Muscle layer of colon (tissue), 2 donors: Measurements from ENCODE around the gene ALG1.

Experiments
- H3K27ac ChIP-seq: one replicate; pipeline ENCODE4 v1.7.0; 2013; ENCODE audit warnings: low read depth, mild to moderate bottlenecking, low read length, moderate library complexity
- H3K27me3 ChIP-seq, 2 donors: one replicate each; pipeline ENCODE4 v1.7.0; 2013; ENCODE audit warnings: low read length in 2 of 2, mild to moderate bottlenecking in 2 of 2; ENCODE audit not compliant: insufficient read depth in 2 of 2, control insufficient read depth in 1 of 2
- H3K36me3 ChIP-seq: one replicate; pipeline ENCODE4 v1.7.0; 2013; ENCODE audit warnings: mild to moderate bottlenecking, low read length; ENCODE audit not compliant: insufficient read depth
- H3K4me1 ChIP-seq: one replicate; pipeline ENCODE4 v1.7.0; 2013; ENCODE audit warnings: mild to moderate bottlenecking, low read length; ENCODE audit not compliant: insufficient read depth
- H3K4me3 ChIP-seq, 2 donors: one replicate each; pipeline ENCODE4 v1.7.0; 2013; ENCODE audit warnings: low read length in 2 of 2, low read depth in 1 of 2, mild to moderate bottlenecking in 1 of 2, moderate library complexity in 1 of 2
- H3K9ac ChIP-seq: one replicate; pipeline ENCODE4 v1.7.0; 2013; ENCODE audit warnings: low read length
- H3K9me3 ChIP-seq: one replicate; pipeline ENCODE4 v1.7.0; 2013; ENCODE audit warnings: mild to moderate bottlenecking, low read length
- donor health status: abdominal sarcoma.
- donor health status: Adenocarcinoma of cecum.

The ALG1 gene

GRCh38 chr16:5071681-5072333, at the start of gene ALG1:
Gene ALG1 (plus strand): TSS chr16:5071843. CDS start chr16:5071850, 7 bp downstream.
- Histone ChIP-seq H3K9me3 (no peaks in the 10 kb centered on the region), H3K36me3 (peaks cover 19% of the 10 kb centered on the region), H3K9ac (no peak within 1 kb of the TSS), H3K4me1 (peaks cover 19% of the 10 kb centered on the region), H3K27ac (peak within 1 kb of the TSS; percentile 81), H3K4me3 (peak within 1 kb of the TSS; percentile 83 to 90), H3K27me3 (no peaks in the 10 kb centered on the region)

- no peak overlapping the region for H3K4me3 ChIP-seq
- H3K36me3 ChIP-seq: no peaks in the 10 kb centered on the region
- no peaks in the 10 kb centered on the region for H3K9me3 ChIP-seq
- H3K27ac ChIP-seq: no peak overlapping the region
- no peak overlapping the region for H3K9ac ChIP-seq
- no peaks in the 10 kb centered on the region for H3K27me3 ChIP-seq
- H3K4me1 ChIP-seq: no peaks in the 10 kb centered on the region
Observed at GRCh38 chr16:5022521-5022920, 49.1 kb upstream of the ALG1 start.

DNA sequence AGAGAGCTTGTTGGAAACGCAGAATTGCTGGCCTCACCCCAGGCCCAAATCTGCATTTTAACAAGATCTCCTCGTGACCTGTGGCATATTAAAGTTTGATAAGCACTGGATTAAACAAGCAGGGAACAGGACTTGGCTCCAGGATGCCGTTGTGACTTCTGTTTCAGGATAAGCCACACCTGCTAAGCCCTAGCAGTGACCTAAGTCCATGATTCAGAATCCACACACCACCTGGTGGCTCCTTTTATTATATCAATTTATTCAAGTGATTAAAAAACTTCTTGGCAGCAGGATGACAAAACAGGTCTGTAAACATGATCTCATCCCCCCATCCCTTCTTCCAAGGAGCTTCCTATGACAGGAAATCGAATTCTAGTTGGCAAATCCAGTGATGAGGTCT, 47.0 kb upstream of the ALG1 start:
- Histone ChIP-seq H3K9ac (no peak overlapping the region), H3K4me1 (no peaks in the 10 kb centered on the region), H3K36me3 (no peaks in the 10 kb centered on the region), H3K4me3 (no peak overlapping the region), H3K9me3 (no peaks in the 10 kb centered on the region), H3K27me3 (no peaks in the 10 kb centered on the region), H3K27ac (no peak overlapping the region)

GRCh38 chr16:5025171-5025632, 46.4 kb upstream of the ALG1 start:
- Histone ChIP-seq H3K9ac (no peak overlapping the region), H3K4me3 (no peak overlapping the region), H3K27ac (no peak overlapping the region), H3K4me1 (no peaks in the 10 kb centered on the region), H3K27me3 (no peaks in the 10 kb centered on the region), H3K36me3 (peaks cover 4% of the 10 kb centered on the region), H3K9me3 (no peaks in the 10 kb centered on the region)

DNA sequence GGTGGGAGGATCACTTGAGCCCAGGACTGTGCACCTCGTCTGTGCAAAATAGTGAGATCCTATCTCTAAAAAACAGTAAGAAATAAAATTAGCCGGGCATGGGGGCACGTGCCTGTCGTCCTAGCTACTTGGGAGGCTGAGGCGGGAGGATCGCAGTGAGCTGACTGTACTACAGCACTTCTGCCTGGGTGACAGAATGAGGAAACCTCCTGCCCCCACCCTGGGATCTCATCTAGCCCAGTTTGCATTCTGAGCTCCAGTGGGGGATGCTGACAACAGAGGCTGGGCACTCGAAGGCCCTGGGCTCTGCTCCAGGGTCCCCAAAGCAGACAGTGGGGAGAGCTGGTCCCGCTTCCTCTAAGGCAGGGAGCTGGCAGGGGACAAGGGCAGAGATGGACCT, 45.0 kb upstream of the ALG1 start:
- Histone ChIP-seq H3K4me1 (no peaks in the 10 kb centered on the region), H3K4me3 (no peak overlapping the region), H3K36me3 (peaks cover 4% of the 10 kb centered on the region), H3K27me3 (no peaks in the 10 kb centered on the region), H3K27ac (no peak overlapping the region), H3K9ac (no peak overlapping the region), H3K9me3 (no peaks in the 10 kb centered on the region)

DNA sequence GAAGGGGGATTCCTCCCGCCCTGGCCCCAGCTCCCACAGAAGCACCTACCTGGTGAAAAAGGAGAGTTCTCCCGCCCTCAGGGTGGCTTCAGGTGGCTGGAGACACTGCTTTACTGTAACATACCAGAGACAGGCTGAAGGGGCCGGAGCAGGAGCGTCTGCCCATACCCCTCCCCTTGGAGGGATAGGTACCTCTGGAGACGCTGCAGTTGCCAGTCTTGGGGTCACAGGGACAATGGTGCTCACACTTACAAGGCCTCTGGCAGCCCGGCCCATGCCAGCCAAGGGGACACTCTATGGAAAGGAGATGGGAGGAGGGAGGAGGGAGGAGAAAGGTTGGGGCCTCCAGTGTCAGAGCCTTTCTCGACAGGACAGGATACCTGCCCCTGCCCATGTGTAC, 44.6 kb upstream of the ALG1 start:
- H3K27me3 ChIP-seq: no peaks in the 10 kb centered on the region
- H3K27ac ChIP-seq: no peak overlapping the region
- H3K9me3 ChIP-seq: no peaks in the 10 kb centered on the region

DNA sequence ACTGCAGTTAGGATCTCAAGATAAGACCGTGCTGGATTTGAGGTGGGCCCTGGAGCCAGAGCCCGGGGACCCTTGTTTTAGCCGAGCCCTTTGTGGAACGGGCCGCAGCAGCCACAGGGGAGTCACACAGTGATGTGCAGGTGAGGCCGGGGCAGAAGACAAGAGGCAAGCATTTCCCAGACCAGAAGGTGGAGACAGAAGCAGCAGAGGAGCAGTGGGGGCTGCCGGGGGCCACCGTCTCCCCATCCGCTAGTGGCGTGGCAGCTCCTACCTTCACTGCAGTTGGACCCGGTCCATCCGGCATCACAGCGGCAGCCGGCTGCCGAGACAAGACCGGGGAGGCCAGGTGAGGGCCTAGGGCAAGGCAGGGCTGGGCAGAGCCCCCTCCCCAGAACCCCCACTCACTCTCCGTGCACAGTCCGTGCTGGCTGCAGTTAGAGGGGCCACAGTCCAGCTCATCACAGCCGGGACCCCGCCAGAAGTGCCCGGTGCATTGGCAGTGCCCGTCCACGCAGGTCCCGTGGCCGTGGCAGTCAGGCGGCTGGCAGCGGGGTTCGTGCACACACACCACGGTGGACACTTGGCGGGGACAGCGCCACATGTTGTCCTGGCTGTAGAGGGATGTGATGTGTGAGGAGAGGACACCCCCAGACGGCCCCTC, 43.9 kb upstream of the ALG1 start:
- Histone ChIP-seq H3K27me3 (no peaks in the 10 kb centered on the region), H3K27ac (no peak overlapping the region), H3K36me3 (peaks cover 4% of the 10 kb centered on the region), H3K9me3 (no peaks in the 10 kb centered on the region), H3K4me1 (peaks cover 5% of the 10 kb centered on the region), H3K9ac (no peak overlapping the region), H3K4me3 (no peak overlapping the region)

More for the DNA sequence above, 44.6 kb upstream of the ALG1 start:
- Histone ChIP-seq H3K4me1 (no peaks in the 10 kb centered on the region), H3K4me3 (no peak overlapping the region), H3K9ac (no peak overlapping the region), H3K36me3 (peaks cover 4% of the 10 kb centered on the region)

- Histone ChIP-seq H3K36me3 (peaks cover 4% of the 10 kb centered on the region), H3K4me1 (peaks cover 11% of the 10 kb centered on the region), H3K9me3 (no peaks in the 10 kb centered on the region), H3K9ac (no peak overlapping the region), H3K27ac (no peak overlapping the region), H3K4me3 (no peak overlapping the region), H3K27me3 (no peaks in the 10 kb centered on the region)
Observed at GRCh38 chr16:5028950-5029475, 42.6 kb upstream of the ALG1 start.

DNA sequence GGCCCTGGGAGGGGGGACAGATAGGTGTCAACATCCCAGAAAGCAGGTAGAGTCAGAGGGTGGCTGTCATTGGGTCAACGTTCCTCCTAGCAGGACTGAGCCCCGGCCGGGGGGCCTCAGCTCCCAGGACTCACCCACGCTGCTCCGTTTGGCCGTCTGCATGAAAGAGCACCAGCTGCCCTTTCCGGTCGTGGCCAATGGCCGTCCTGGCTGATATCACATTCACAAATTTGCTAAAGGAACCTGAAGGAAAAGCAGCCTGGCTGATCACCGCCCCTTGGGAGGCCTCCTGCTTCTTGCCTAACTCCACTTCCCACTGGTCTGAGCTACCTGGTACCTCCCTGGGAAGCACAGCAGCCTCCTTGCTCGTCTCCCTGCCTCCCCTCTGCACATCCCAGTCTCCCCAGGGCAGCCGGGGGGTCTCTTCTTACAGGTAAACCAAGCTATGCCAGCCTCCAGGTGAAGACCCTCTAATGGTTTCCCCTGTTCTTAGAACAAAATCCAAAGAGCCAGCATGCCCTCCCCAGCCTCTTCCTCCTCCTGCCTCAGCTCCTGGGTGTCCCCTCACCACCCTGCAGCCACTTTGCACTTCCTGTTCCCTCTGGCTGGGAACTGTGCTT, 41.3 kb upstream of the ALG1 start:
- Histone ChIP-seq H3K9ac (no peak overlapping the region), H3K4me3 (no peak overlapping the region), H3K27me3 (no peaks in the 10 kb centered on the region), H3K27ac (no peak overlapping the region), H3K36me3 (peaks cover 4% of the 10 kb centered on the region), H3K4me1 (peaks cover 19% of the 10 kb centered on the region), H3K9me3 (no peaks in the 10 kb centered on the region)

DNA sequence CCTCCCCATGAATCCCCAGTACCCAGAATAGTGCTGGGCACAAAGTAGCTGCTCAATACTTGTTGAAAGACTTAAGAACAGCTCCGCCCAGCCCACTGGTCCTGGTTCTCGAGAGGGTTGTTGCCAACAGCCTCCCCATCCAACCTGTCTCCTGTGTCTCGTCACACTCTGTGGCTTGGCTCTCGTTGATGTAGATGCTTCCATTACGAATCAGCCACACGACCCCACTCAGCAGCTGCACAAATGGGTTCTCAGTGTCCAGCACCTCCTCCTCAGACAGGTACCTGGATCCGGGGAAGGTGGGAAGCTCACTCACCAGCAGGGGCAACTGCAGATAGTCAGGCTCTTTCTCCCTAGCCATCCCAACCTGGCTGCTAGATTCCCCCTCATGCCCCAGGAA, 40.0 kb upstream of the ALG1 start:
- peaks cover 4% of the 10 kb centered on the region for H3K36me3 ChIP-seq
- no peaks in the 10 kb centered on the region for H3K9me3 ChIP-seq
- H3K27me3 ChIP-seq: no peaks in the 10 kb centered on the region
- peaks cover 19% of the 10 kb centered on the region for H3K4me1 ChIP-seq
- no peak overlapping the region for H3K27ac ChIP-seq
- H3K4me3 ChIP-seq: no peak overlapping the region
- H3K9ac ChIP-seq: no peak overlapping the region

- H3K27ac ChIP-seq: peak overlapping the region; percentile 73
- H3K27me3 ChIP-seq: no peaks in the 10 kb centered on the region
- peak overlapping the region; percentile 95 to 99 for H3K4me3 ChIP-seq
- H3K9me3 ChIP-seq: no peaks in the 10 kb centered on the region
- no peak overlapping the region for H3K9ac ChIP-seq
- peaks cover 4% of the 10 kb centered on the region for H3K36me3 ChIP-seq
- H3K4me1 ChIP-seq: peaks cover 19% of the 10 kb centered on the region
Observed at GRCh38 chr16:5032748-5033167, 38.9 kb upstream of the ALG1 start.
